ENCODE data around the gene ATP5ME.

ATP5ME gene

GRCh38 chr4:632196-632790, 41.8 kb downstream of the ATP5ME start:
- DNase-seq = no peak

GRCh38 chr4:630656-631055, 43.4 kb downstream of the ATP5ME start:
- DNase-seq = no peak

- no peak for DNase-seq
Measured at GRCh38 chr4:629915-630641, 44.0 kb downstream of the ATP5ME start.

GRCh38 chr4:629636-629914, 44.5 kb downstream of the ATP5ME start:
- DNase-seq = no peak

- DNase-seq = no peak
Measured at GRCh38 chr4:628821-629635, 45.0 kb downstream of the ATP5ME start.

GRCh38 chr4:628311-628741, 45.8 kb downstream of the ATP5ME start:
- DNase-seq = no peak

- no peak for DNase-seq
Measured at GRCh38 chr4:627347-628125, 46.5 kb downstream of the ATP5ME start.

- no peak for DNase-seq
Measured at GRCh38 chr4:626201-627091, 47.6 kb downstream of the ATP5ME start.

- DNase-seq = no peak
Measured at GRCh38 chr4:625631-626161, 48.4 kb downstream of the ATP5ME start.

- DNase-seq = no peak
Measured at GRCh38 chr4:624705-625590, 49.1 kb downstream of the ATP5ME start, which contains the start of gene PDE6B. Gene PDE6B (plus strand): TSS chr4:625573. CDS start chr4:625627, 54 bp downstream.

- no peak for DNase-seq
Measured at GRCh38 chr4:623914-624566, 50.0 kb downstream of the ATP5ME start.

- DNase-seq = no peak
Measured at GRCh38 chr4:622996-623913, 50.8 kb downstream of the ATP5ME start.

Measured in NCI-H1105 treated with DMSO at 0.1 percent for 48 hours (cell line).